ENCODE measurements around the gene CDCA8.
"Not testable (repeated sequence)": the region's sequence is repeated elsewhere in the genome, so short reads cannot be mapped to it uniquely, and the experiment has no call there.

CDCA8 gene

DNA sequence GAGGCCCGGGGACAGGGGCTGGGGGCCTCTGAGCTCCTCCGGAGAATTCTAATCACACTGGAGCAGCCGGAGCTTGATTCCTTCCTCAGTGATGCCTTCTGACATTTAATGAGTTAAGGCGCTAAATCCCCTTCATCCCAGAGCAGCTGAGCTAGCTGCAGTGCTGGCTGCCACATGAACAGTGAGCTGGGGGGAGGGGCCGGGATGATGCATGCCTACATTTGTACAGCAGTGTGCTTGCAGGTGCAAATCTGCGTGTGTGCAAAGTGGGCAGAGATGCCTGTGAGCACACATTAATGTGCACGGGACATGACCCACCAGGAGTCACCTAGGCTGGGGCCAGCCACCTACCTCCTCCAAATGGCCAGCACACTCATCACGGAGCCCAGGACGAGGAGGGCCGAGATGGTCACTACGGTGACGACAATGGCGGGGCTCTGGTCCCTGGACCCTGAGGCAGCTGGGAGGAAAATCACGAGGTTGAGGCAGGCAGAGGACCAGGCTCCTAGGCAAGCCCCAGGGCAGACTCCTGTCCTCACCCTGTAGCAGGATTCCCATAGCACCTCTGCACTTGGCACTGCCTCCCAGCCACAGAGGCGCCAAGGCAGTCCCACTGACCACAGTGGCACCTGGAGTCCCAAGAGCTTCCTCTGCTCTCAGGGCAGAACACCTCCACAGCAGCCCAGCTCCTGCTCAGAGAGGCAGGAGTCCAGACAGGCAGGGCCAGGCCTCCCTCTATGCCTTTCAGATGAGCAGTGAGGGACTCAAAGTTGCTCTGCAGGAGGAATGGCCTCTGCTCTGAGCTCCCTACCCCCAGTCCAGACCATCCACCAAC is 34.7 kb downstream of the CDCA8 start:
- DNase-seq (ENCODE audit: extremely low read depth, low read depth) = no peak
- TF ChIP-seq, protein P1, sequence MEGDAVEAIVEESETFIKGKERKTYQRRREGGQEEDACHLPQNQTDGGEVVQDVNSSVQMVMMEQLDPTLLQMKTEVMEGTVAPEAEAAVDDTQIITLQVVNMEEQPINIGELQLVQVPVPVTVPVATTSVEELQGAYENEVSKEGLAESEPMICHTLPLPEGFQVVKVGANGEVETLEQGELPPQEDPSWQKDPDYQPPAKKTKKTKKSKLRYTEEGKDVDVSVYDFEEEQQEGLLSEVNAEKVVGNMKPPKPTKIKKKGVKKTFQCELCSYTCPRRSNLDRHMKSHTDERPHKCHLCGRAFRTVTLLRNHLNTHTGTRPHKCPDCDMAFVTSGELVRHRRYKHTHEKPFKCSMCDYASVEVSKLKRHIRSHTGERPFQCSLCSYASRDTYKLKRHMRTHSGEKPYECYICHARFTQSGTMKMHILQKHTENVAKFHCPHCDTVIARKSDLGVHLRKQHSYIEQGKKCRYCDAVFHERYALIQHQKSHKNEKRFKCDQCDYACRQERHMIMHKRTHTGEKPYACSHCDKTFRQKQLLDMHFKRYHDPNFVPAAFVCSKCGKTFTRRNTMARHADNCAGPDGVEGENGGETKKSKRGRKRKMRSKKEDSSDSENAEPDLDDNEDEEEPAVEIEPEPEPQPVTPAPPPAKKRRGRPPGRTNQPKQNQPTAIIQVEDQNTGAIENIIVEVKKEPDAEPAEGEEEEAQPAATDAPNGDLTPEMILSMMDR (IDR thresholded peaks at IDR 0.05; ENCODE audit: low read depth, low read length) = no peak

DNA sequence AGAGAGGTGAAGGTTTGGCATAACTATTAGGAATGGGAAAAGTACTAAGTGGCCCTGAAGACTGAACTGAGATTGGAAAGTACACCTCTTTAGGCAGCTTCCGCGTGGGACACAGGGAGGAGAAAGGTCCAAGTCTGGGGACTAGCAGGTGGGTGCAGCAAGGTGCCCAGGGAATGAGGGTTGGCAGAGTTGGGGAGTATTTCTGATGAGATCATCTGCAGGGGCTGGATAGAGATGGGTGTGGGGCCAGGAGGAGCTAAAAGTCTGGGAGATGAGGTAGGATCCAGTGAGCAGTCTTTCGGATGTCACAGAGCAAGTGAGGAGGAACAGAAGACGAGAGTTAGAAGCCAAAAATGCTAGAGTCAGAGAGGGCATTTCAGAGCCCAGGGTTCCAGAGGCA is 36.1 kb downstream of the CDCA8 start:
- no peak for DNase-seq (ENCODE audit: extremely low read depth, low read depth)
- TF ChIP-seq, protein P1 (IDR thresholded peaks at IDR 0.05; ENCODE audit: low read depth, low read length) = no peak

DNA sequence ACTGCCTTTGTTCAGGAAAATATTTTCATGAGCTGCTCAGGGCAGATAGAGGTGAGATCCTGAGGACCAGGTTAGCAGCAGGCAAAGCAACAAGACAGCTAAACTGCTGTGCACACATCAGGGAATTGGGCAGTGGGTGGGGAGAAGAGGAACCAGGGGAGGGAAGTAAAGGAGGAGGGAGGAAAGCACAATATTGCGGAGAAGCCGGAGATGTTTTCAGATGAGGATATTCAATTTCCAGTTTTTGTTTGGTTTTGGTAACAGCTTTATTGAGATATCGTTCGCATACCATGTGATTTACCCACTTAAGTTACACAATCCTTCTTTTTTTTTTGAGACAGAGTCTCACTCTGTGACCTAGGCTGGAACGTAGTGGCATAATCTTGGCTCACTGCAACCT is 38.1 kb downstream of the CDCA8 start:
- DNase-seq (ENCODE audit: extremely low read depth, low read depth) = no peak

DNA sequence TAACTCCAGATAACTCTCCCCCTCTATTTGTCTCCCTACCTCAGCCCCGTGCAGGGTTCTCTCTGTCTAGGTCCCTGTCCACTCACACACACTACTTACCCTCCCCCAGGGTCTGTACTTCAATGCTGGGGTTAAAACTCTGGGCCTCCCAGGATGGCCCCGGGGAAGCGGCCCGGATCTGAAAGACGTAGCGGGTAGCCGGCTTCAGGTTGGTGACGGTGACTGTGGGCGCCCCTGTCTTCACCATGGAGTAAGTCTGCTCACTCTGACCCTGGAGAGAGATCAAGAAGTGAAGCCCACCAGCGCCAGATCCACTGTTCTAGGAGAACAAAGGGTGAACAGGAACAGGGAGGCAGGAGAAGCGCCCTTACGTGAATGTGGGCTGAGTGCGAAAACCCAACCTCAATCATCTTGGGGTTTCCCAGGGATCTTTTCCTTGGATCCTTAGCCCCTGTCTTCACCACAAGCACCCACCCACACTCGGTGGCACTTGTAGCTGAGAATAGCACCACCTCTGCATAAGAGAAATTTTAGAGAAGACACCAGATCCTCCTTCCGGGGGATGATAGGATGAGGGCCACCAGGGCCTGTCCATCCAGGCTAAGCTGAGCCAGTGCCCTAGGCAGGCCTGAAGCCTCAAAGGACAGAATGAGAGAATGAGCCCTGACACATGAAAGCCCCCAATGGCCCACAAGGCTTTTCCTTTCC is 39.1 kb downstream of the CDCA8 start:
- DNase-seq (ENCODE audit: extremely low read depth, low read depth) = no peak

More for the DNA sequence above, 38.1 kb downstream of the CDCA8 start:
- TF ChIP-seq, protein P1 (IDR thresholded peaks at IDR 0.05; ENCODE audit: low read depth, low read length) = no peak

DNA sequence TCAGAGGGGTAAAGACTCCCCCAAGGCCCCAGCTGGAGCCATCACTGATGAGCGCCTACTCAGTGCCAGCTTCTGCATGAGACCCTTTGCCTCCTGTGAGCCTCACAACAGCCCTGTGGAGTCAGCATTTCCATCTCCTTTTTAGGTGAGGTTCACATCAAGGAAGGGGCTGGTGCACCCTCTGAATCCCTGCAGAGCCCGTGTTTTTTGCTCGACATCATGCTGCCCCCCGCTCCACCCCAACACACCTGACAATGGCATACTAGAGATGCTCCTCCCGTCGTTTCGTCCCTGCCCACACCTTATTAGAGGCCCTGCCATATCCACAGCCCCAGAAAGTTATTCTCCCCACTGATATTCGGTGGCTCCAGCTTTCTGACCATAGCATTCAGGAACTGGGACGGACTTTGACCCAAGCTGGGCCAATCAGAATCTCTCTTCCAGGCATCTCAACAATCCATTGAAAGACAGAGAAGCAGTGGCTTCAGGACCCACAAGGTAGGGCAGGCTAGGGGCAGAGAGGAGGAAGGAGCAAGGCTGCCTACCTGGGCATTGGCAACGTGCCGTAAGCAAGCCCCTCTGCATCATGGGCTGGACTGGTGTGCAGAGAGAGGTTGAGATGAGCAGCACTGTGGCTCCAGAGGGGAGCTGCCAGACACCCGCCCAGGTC is 39.9 kb downstream of the CDCA8 start:
- no peak for DNase-seq (ENCODE audit: extremely low read depth, low read depth)
- TF ChIP-seq, protein P1 (IDR thresholded peaks at IDR 0.05; ENCODE audit: low read depth, low read length) = no peak

More for the DNA sequence above, 39.1 kb downstream of the CDCA8 start:
- TF ChIP-seq, protein P1 (IDR thresholded peaks at IDR 0.05; ENCODE audit: low read depth, low read length) = no peak

DNA sequence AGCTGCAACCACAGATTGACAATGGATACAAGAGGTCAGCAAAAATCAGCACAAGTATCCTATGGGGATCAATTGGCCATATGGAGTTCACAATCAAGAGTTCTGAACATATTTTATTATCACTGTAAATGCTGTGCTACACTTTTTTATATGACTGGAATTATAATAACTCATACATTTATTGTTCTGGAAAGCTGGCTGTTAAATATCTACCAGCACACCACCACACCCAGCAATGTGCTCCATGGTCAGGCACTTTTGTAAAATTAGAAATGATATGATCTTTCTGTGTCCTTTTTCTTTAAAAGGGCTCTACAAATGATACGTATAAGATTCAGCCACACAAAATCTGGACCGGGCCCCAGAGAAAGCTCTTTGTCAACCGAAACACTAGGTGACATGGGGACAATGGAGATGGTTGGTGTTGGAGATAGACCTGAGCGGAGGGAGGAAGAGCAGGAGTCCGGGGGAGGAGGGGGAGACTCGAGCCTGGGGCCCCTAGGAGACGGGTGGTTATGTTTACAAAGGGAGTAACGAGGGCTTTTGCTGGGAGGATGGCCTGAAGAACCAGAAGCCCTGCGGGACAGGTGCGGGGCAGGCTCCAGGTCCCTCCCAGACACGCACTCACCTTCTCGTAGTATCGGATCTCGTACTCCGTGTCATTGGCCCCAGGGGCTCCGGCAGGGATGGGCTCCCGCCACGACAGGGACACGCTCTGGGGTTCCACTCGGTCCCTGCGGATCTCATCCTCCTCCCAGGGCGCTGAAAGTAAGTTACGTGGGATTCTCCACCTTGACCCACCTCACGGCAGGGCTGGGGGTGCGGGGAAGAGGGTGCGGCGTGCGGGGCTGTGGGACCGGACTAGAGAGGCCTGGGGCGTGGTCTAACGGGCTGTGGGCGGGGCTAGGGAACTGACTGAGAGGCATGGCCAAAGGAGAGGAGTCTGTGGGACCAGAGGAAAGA is 42.6 kb downstream of the CDCA8 start:
- no peak for DNase-seq (ENCODE audit: extremely low read depth, low read depth)
- TF ChIP-seq, protein P1 (IDR thresholded peaks at IDR 0.05; ENCODE audit: low read depth, low read length) = no peak

DNA sequence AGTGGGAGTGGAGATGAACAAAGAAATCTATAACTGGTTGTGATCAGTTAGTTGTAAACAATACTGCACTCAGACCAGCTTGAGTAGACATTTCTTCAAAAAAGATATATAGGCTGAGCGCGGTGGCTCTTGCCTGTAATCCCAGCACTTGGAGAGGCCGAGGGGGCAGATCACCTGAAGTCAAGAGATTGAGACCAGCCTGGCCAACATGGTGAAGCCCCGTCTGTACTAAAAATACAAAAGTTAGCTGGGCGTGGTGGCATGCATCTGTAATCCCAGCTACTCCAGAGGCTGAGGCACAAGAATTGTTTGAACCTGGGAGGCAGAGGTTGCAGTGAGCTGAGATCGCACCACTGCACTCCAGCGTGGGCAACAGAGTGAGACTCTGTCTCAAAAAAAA is 45.7 kb downstream of the CDCA8 start:
- not testable (repeated sequence) for DNase-seq (ENCODE audit: extremely low read depth, low read depth)

DNA sequence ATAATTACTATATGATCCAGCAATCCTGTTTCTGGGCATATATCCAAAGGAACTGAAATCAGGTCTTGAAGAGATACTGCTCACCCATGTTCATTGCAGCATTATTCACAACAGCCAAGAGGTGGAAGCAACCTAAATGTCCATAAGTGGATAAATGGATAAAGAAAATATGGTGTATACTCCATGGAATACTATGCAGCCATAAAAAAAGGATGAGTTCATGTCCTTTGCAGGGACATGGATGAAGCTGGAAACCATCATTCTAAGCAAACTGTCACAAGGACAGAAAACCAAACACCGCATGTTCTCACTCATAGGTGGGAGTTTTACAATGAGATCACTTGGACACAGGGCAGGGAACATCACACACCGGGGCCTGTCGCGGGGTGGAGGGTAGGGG is 46.3 kb downstream of the CDCA8 start:
- not testable (repeated sequence) for DNase-seq (ENCODE audit: extremely low read depth, low read depth)
